SK-N-DZ (cell line): ENCODE results near the gene TTLL1.
"Not testable (repeated sequence)": the region's sequence is repeated elsewhere in the genome, so short reads cannot be mapped to it uniquely, and the experiment has no call there.

Experiments used
- DNase-seq: peaks from one replicate; pipeline ENCODE4 v3.0.0-alpha.2; 2015; ENCODE audit warnings: low spot score

The TTLL1 gene

GRCh38 chr22:43077121-43077877, 11.9 kb downstream of the TTLL1 start:
- DNase-seq: no peak

- no peak for DNase-seq
Measured at GRCh38 chr22:43066844-43067385, 22.3 kb downstream of the TTLL1 start.

DNA sequence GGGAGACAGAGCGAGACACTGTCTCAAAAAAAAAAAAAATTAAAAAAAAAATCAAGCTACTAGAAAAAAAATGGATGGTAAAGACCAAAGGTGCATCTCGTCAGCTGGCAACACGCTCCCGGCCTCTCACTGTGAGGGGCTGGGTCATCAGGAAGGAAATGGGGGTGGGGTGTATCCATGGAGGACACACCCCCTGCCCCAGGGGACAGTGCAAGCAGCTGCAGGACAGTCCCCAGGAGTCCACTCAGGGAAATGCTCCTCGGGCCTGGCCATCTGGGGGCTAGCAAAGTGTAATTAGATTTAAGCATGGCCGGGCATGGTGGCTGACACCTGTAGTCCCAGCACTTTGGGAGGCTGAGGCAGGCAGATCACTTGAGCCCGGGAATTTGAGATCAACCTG, 23.1 kb downstream of the TTLL1 start:
- peak; percentile 50 for DNase-seq

DNA sequence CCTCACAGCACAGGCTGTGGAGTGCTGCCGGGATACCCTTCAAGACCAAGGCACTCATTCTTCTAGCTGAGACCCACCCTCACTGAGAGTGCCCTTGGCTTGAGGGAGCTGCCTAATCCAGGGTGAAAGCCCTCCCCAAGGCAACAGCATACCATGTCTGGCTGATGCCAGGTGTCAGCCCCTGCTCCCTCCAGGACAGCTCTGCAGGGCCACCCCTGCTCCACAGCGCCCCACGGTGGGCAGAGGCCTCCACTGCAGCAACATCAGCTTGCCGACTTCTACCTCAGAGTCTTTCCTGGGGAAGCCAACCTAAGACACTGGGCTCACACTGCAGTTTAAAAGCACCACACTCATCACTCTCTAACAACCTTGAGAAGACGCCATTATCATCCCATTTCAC, 29.0 kb downstream of the TTLL1 start:
- DNase-seq: no peak

GRCh38 chr22:43057641-43058040, 31.6 kb downstream of the TTLL1 start:
- no peak for DNase-seq

DNA sequence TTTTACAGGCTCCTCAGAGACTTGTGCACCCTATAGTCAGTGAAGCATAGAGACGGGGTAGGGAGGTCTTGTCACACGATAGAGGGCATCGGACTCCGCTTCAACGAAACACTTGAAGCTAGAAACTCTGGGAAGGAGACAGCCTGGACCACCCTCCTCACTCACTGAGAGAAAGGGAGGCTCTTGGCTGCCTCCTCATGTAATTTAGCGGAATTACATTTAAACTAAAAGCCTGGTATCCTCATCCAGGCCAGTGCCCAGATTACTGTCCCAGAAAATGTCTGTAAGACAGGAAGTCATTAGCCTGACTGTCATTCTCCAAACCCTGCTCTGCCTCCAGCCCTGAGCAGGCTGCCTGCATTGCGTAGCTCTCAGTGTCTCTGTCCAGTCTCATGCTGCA, 36.0 kb downstream of the TTLL1 start:
- DNase-seq: no peak

- DNase-seq: no peak
Measured at GRCh38 chr22:43050995-43051394, 38.2 kb downstream of the TTLL1 start.

DNA sequence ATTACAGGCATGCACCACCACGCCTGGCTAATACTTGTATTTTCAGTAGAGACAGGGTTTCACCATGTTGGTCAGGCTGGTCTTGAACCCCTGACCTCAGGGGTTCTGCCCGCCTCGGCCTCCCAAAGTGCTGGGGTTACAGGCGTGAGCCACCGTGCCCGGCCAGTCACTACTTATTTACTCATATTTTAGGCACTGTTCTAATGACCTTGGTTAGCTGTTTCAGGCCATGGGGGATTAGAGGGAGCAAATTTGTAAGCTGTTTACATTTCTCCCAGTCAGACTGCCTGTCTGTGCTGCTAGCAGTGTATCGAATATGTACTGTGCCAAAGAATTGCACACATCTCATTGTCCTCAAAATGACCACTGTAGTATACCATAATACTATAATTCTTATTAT, 41.6 kb downstream of the TTLL1 start:
- DNase-seq: no peak

GRCh38 chr22:43044290-43044712, 44.9 kb downstream of the TTLL1 start:
- DNase-seq: no peak

- DNase-seq: no peak
Measured at GRCh38 chr22:43042101-43042780, 47.0 kb downstream of the TTLL1 start.

DNA sequence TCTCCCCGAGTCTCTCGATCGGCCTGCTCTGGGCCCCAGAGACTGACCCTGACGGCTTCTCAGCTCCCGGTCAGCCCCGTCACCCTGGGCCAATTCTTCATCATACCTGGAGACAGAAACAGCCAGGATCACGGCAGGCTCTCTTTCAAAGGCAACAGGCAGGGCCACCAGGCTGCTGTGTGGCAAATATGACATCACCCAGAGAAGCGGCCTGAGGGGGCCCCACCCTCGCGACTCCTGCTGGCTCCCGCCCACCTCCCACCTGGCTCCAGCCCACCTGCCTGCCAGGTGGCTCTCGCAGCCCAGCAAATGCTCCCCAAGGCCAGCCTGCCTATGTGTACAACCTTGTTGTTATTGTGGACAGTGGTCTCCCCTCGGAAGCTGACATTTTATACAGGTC, 49.4 kb downstream of the TTLL1 start:
- DNase-seq: no peak

GRCh38 chr22:43038325-43038724, 50.9 kb downstream of the TTLL1 start:
- DNase-seq: no peak

GRCh38 chr22:43036282-43036829, 52.8 kb downstream of the TTLL1 start:
- no peak for DNase-seq

DNA sequence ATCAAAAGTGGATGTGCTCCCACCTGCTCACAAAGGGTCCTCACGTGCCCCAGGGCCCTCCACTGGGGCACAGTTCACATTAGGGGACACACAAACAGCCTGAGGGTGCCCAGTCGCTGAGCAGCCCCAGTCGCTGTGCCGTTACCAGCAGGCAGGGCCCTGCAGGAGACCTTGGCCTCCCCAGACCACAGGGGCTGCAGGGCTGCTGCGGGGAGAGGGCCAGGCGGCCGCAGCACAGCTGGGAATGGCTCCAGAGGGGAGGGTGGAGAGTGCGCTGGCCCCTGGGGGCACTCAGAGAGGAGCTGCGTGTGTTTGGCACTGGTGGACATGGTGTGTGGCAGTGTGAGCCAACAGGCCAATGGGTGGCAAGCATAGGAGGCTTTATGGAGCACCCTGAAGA, 53.9 kb downstream of the TTLL1 start:
- DNase-seq: no peak

DNA sequence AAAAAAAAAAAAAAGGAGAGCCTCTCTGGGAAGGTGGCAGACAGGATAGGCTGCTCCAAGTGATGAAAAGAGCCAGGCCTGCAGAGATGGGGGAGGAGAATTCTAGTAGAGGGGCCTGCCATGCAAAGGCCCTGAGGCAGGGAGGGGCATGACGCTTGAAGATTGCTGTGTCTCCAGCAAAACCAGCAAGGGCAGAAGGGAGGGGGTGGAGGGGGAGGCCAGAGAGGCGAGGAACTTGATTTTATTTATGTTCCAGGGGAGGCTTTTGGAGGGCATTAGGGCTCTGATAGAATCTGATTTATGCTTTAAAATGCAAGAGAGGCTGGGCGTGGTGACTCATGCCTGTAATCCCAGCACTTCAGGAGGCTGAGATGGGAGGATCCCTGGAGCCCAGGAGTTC, 57.6 kb downstream of the TTLL1 start:
- peak; percentile 36 for DNase-seq

- no peak for DNase-seq
Measured at GRCh38 chr22:43018615-43019014, 70.6 kb downstream of the TTLL1 start.

DNA sequence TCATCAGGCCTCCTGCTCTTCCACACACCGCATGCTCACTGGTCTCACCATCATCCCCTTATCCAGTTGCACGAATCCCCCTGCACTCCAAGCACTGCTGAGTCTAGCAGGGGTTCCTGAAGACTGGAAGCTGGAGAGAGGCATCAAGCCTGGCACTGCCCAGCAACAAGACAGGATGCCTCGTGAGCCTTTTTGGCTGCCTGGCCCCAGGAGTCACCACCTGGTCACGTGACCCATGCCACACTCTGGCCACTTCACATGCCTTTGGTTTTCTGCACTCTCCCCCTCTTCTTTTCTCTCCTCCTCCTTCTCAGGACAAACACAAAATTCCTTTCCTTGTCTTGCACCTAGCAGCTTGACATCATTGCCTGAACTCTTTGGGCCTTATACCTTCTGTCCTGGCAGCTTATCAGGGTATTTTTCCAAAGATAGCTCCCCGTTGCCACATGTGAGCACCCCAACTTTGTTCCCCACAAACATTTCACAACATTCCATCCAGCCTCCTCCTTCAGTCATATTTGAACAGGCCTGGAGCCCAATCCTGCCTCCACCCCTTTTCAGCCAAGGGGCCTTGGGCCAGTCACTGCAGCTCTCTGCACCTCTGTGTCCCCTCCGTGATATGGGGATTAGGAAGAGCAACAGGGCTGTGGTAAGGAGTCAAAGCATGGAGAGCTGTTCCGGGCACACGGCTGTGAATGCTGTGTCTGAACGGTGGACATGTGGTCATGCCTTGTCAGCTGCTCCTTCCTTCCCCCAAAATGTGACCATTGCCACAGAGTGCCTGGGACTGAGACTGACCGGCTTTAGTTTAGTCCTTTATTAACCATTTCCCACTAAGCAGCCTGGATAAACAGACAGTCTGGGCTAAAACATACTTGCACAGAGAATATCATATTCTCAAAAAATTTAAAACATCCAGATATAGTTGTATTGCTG, 71.4 kb downstream of the TTLL1 start:
- no peak for DNase-seq

DNA sequence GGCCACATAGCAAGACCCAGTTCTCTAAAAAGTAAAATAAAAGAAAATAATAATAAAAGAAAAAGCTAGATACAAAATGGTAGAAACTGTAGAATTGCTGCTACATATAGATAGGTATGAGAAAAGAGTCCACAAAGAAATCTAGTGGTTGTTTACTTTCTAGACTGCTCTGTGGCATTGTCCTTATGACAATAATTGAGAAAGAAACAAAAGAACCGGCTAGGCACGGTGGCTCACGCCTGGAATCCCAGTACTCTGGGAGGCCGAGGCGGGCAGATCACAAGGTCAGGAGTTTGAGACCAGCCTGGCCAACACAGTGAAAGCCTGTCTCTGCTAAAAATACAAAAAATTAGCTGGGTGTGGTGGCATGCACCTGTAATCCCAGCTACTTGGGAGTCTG, 73.0 kb downstream of the TTLL1 start:
- DNase-seq: not testable (repeated sequence)

- no peak for DNase-seq
Measured at GRCh38 chr22:43015677-43016042, 73.5 kb downstream of the TTLL1 start.

DNA sequence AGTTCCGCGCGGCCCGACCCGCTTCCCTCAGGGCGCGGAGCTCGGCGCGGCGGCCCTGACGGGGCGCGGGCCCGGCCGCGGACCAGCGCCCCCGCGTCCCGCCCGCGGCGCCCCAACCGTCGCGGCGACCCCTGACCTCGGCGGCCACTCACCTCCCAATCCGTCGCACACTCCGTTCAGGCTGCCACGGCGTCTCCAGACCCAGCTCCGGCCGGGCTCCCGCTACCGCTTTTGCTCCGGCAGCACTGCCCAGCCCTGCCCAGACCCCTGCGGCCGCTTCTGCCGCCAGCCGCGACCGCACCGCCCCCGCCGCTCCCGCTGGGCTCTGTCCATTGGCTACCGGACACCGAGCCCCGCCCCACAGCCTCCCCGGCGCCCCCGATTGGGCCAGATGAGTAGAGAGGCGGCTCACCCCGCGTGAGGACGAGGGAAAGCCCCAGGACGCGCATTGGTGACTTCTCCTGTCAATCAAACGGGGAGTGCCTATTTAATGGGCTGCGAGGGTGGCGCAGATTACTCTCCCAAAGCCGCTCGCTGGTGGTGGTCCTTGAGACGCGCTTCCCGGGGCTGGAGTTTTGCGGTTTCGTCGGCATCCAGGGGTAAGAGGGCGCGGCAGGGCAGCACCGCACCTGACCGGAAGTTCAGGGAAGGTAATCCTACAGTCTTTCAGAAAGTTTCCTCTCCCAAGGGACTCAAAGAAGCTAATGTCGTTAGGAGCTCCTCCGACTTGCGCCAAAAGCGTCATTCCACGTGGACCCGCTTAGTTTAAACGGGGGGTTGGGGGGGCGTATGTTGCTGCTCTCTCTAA, 74.1 kb downstream of the TTLL1 start, which contains the start of gene PACSIN2:
PACSIN2 (minus strand) TSS at position 281 of the 808 bp plus-strand sequence. CDS start 103,069 bp downstream, outside the sequence.
- peak; percentile 98 for DNase-seq
